Embryonic facial prominence (tissue), 1 donor: Measurements from ENCODE around the gene SLC34A3.
"Not testable (repeated sequence)": the region's sequence is repeated elsewhere in the genome, so short reads cannot be mapped to it uniquely, and the experiment has no call there.

Experiments
- DNase-seq: peaks from one replicate; pipeline ENCODE4 v3.0.0-alpha.2; 2016; ENCODE audit errors: extremely low spot score

The SLC34A3 gene

DNA sequence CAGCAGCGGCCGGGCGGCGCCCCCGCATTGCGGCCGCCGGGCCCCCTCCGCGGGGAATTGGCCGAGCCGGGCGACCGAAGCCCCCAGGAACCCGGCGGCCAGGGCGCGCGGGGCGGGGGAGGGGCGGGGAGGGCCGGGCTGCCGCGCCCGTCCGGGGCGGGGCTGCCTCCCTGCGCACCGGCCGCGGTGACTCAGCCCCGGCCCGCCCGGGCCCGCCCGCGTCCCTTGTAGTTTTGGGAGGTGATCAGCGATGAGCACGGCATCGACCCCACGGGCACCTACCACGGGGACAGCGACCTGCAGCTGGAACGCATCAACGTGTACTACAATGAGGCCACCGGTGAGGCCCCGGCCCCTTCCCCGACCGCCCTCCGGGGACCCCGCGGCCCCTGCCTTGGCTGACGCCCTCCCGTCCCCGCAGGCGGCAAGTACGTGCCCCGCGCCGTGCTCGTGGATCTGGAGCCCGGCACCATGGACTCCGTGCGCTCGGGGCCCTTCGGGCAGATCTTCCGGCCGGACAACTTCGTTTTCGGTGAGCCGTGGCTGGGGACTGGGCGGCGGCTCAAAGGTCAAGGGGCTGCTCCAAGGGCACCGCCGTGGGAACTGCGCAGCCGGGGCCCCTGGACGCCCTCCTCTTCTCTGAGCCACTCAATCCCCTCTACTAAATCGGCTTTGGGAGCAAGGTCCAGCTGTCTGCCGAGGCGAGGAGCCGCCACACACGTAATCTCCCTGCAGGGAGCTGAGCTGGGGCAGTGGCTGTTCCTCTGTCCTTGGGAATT lies 11.0 kb downstream of the SLC34A3 start:
- DNase-seq = no peak

GRCh38 chr9:137242269-137243203 lies 11.8 kb downstream of the SLC34A3 start:
- no peak for DNase-seq

GRCh38 chr9:137243266-137243625 lies 12.5 kb downstream of the SLC34A3 start:
- not testable (repeated sequence) for DNase-seq

DNA sequence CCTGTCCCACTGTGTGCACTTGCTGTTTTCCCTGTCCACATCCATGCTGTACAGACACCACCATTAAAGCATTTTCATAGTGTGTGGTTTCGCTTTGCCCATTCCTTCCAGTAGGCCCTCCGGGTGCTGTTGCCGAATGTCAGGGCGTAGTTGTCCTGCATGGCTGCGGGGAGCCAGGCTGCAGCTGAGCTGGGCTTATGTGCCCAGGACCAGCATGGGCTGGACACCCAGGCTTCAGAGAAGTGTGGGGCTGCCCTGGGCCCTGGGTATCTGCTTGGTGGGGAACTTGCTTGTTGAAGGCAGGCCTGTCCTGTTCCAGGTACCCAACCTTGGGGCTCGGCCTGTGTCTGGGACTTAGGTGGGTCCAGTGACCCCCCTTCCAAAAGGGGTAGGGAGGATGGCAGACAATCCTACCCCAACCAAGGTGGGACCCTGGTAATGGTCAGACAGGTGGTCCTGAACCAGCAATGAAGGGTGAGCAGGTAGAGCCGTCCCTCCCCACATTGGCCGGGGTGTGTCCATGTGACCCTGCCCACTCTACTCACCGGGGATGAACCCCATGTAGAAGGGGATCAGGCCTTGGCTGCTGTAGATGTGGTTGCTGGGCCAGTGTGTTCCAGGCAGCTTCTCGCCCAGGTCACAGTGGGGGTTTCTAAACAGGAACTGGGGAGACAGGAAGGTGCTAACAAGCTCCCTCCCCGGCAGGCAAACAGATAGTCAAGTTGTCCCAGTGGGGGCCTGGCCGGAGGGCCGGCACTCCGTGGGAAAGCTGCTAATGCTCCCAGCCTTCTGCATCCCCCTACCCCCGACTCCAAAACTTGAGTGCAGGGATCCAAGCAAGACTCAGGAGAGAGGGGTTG lies 13.2 kb downstream of the SLC34A3 start:
- DNase-seq = no peak

DNA sequence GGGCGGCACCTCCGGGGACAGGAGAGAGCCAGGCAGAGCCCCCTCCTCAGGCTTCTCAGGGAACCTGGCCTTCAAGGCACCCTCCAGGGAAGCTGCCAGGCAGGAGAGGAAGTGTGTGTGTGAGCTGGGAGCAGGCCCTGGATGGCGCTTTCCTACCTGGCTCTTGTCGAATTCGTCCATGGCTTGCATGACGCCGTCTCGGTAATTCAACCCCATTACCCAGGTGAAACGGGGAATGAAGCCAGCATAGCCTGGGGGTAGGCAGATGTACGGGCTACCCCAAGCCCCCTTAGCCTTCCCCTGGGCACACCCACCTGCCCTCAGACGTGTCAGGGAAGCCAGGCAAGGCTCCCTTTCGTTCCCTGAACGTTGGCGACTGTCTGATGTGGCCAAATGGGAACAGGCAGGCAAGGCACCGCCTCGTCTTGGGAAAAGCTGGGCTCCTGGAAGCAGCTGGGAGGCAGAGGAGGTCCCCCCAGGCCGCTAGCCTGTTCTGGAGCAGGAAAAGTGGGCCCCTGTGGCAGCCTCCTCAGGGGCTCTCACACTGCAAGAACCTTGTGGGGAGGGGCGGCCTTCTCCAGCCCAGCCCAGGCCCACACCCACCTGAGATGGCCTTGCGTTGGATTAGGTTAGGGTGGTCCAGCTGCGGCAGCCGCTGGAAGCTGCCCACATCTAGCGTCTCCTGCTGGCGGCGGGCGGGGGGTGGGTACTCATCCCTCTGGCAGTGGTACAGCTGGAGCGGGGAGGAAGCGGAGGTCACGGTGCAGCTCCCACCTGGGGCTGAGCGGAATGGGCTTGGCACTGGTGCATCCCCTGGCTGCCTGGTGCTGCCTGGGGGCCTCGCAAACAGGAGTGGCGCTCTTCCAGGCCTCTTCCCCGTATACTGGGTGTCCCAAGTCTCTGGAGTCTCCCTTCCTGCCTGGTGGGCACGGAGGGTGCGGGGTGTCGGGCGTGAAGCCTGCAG lies 14.1 kb downstream of the SLC34A3 start:
- no peak for DNase-seq

- DNase-seq = no peak
These were observed 15.0 kb downstream of the SLC34A3 start for GRCh38 chr9:137245450-137246421.

DNA sequence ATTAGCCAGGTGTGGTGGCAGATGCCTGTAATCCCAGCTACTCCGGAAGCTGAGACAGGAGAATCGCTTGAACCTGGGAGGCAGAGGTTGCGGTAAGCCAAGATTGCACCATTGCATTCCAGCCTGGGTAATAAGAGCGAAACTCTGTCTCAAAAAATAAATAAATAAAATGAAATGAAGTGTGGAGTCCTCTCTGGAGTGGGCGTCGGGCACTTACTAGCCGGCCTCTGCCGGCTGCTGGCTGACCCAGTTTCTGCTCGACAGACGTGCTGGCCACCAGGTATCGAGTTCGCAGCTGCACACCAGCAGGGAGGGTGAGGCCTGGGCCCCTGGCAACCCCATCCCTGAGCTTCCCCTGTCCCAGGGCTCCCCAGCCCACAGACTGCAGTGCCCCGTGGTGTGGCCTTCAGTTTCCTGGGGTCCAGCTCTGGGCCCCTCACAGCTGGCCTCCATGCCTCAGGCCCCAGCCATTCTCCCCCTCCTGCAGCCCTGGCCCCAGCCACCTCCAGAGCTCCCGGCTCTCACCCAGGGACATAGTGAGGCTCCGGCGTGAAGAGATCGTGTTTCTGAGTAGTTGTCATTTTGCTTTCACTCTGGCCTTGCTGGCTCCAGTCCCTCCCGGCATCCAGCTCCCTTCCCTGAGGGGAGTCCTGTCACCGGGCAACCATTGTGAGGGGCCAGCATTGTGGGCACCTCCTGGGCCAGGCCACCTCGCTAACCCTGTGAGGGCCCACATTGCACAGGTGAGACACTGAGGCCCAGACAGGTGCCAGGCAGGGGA lies 16.6 kb downstream of the SLC34A3 start:
- DNase-seq = no peak

DNA sequence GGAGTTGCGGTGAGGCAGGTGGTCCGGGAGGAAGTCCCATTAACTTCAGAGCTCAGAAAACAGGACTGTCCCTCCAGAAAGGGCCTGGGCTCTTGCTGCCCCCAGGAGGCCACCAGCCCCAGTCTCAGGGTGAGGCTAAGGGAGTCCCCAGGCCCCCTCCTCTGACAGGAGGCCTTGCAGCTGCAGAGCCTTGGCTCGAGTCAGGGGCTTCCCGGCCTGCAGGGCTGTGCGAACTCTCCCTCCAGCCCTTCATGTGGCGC lies 17.1 kb downstream of the SLC34A3 start:
- no peak for DNase-seq

- DNase-seq = no peak
These were observed 19.9 kb downstream of the SLC34A3 start for GRCh38 chr9:137250329-137251193.

DNA sequence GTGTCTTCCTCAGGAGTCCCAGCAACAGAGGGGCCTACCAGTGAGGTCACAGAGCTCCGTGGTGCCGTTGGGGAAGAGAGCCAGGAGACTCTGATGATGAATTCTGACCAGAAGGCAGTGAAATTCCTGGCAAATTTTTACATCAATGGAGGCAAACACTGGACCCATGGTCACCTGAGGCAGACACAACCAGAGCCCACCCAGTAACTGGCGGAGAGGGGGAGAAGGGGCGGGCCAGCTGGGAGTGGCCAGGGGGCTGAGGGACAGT lies 20.4 kb downstream of the SLC34A3 start, which contains the start of gene STPG3:
TSS of gene STPG3 (plus strand) at position 93 of the 268 bp plus-strand sequence. CDS start at position 94, 1 bp downstream.
- DNase-seq = no peak

- DNase-seq = no peak
These were observed 21.0 kb downstream of the SLC34A3 start for GRCh38 chr9:137251490-137252268.

- DNase-seq = no peak
These were observed 22.1 kb downstream of the SLC34A3 start for GRCh38 chr9:137252555-137253506.

GRCh38 chr9:137253717-137254623 lies 23.3 kb downstream of the SLC34A3 start:
- no peak for DNase-seq

DNA sequence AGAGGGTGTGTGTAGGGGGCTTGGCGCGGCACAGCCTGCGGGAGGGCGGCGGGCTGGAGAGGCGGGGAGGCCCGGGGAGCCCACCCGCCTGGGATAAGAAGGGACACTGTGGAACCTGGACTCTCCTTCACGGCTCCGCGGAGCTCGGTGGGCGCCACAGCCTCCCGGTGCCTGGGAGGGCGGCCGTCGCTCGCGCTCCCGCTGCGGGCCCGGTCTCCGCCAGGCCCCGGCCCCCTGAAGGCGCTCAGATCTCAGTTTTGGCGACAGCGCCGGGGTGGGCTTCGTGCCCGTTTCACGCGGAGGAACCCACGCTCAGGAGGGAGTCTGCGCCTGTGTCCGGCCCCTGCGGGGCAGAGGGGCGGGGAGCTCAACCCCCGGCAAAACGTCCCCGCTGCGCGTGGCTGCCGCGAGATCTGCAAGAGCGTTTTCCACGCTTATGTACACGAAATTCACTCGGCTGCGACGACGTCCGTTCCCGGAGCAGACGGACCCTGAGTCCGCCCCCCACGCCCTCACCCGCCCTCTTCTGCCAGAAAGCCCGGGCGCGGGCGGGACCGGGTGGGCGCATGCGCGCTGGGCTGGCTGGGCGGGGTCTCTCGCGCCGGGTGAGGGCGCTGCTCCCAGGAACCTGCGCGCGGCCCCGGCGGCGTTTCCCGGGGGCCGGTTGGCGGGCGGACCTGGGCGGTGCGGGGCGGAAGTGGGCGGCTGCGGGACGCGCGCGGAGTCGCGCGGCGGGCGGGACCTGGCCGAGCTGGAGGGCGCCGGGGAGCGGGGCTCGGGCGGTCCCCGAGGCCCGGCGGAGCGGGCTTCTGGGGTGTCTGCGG lies 24.1 kb downstream of the SLC34A3 start, which contains the start of gene NELFB:
TSS of gene NELFB (plus strand) at position 704 of the 824 bp plus-strand sequence.
- peak; percentile 64 for DNase-seq
